GM18507 (cell line): ENCODE results near the gene HPSE2.
"Not testable (repeated sequence)": the region's sequence is repeated elsewhere in the genome, so short reads cannot be mapped to it uniquely, and the experiment has no call there.

Experiments
- DNase-seq: peaks from one replicate; pipeline ENCODE4 v3.0.0; 2011; ENCODE audit warnings: low read depth; ENCODE audit not compliant: insufficient read length; ENCODE audit errors: extremely low spot score
- FAIRE-seq: peaks from 2 replicates; lab custom pipeline; 2011; peaks lifted over from hg19 to GRCh38; lab: Jason Lieb, UNC

The HPSE2 gene

GRCh38 chr10:99235658-99236626 is at the start of gene HPSE2:
Gene HPSE2, minus strand, starts transcription at chr10:99235852.
- DNase-seq (no peak), FAIRE-seq (no peak)

- DNase-seq, result no peak
- peak; percentile 74 for FAIRE-seq
Measured at GRCh38 chr10:99280472-99280871, 44.8 kb upstream of the HPSE2 start.

- FAIRE-seq (no peak), DNase-seq (no peak)
Measured at GRCh38 chr10:99279626-99280111, 44.0 kb upstream of the HPSE2 start.

- DNase-seq, result no peak
- peak; percentile 79 for FAIRE-seq
Measured at GRCh38 chr10:99276848-99277486, 41.3 kb upstream of the HPSE2 start.

GRCh38 chr10:99266383-99266782 is 30.7 kb upstream of the HPSE2 start:
- DNase-seq (no peak), FAIRE-seq (no peak)

GRCh38 chr10:99248824-99249223 is 13.2 kb upstream of the HPSE2 start:
- DNase-seq (no peak), FAIRE-seq (no peak)

- FAIRE-seq, DNase-seq: not testable (repeated sequence)
Measured at GRCh38 chr10:99247893-99248292, 12.2 kb upstream of the HPSE2 start.

GRCh38 chr10:99236627-99237309 is 1.1 kb upstream of the HPSE2 start:
- FAIRE-seq (no peak), DNase-seq (no peak)

- no peak for FAIRE-seq
- DNase-seq, result no peak
Measured at GRCh38 chr10:99234791-99235657, 628 bp downstream of the HPSE2 start.

GRCh38 chr10:99234041-99234790 is 1.4 kb downstream of the HPSE2 start:
- FAIRE-seq, result peak; percentile 94
- peak; percentile 76 for DNase-seq

GRCh38 chr10:99233689-99234037 is 2.0 kb downstream of the HPSE2 start:
- DNase-seq (no peak), FAIRE-seq (no peak)

- DNase-seq (no peak), FAIRE-seq (no peak)
Measured at GRCh38 chr10:99233000-99233688, 2.5 kb downstream of the HPSE2 start.

- no peak for DNase-seq
- FAIRE-seq, result no peak
Measured at GRCh38 chr10:99232360-99232999, 3.2 kb downstream of the HPSE2 start.

GRCh38 chr10:99224766-99225165 is 10.9 kb downstream of the HPSE2 start:
- FAIRE-seq, result no peak
- DNase-seq, result no peak

GRCh38 chr10:99207340-99207739 is 28.3 kb downstream of the HPSE2 start:
- FAIRE-seq (no peak), DNase-seq (no peak)

- no peak for DNase-seq
- no peak for FAIRE-seq
Measured at GRCh38 chr10:99203310-99203709, 32.3 kb downstream of the HPSE2 start.

- no peak for FAIRE-seq
- no peak for DNase-seq
Measured at GRCh38 chr10:99172950-99173349, 62.7 kb downstream of the HPSE2 start.
